Fibroblast of skin of scalp (primary cell): ENCODE results near the gene CBX8.

Source experiments
- DNase-seq: peaks from one replicate; pipeline ENCODE4 v3.0.0-alpha.2; 2013

Gene CBX8

DNA sequence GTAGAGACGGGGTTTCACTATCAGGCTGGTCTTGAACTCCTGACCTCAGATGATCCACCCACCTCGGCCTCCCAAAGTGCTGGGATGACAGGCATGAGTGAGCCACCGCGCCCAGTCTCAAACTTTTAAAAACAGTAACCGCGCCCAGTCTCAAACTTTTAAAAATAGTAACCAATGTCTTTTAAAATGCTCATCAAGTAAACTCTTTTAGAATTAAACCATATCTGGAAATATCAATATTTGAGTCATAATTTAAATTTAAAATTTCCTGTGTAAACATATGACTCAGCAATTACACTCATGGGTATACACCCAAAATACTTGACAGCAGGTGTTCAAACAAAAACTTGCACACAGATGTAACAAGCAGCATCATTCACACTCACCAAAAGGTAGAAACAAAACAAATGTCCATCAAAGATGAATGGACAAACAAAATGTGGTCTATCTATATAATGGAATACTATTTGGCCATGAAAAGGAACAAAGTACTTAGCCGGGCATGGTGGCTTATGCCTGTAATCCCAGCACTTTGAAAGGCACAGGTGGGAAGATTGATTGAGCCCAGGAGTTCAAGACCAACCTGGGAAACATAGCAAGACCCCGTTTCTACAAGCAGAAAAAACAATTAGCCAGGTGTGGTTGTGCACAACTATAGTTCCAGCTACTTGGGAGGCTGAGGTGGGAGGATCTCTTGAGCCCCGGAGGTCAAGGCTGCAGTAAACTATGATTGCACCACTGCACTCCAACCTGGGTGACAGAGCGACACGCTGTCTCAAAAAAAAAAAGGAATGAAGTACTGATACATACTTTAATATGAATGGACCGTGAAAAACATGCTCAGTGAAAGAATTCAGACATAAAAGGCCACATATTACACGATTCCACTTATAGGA lies 46.0 kb downstream of the CBX8 start:
- DNase-seq, result no peak

DNA sequence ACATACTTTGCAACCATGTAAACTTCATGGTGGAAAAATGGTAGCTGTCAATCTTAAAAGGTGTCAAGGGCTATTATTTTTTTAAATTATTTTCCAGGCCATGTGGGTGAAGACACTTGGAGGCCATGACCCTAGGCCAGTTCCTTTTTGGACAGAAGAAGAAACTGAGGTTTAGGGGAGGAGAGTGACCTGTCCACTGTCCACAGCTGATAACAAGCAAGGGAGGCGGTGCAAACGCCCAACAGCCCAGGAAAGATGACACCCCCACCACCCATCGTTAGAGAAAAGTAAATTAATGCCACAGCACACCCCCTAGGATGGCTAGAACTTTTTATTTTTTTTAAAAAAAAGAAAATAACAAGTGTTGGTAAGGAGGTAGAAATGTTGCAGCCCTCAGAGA lies 46.9 kb downstream of the CBX8 start:
- no peak for DNase-seq

DNA sequence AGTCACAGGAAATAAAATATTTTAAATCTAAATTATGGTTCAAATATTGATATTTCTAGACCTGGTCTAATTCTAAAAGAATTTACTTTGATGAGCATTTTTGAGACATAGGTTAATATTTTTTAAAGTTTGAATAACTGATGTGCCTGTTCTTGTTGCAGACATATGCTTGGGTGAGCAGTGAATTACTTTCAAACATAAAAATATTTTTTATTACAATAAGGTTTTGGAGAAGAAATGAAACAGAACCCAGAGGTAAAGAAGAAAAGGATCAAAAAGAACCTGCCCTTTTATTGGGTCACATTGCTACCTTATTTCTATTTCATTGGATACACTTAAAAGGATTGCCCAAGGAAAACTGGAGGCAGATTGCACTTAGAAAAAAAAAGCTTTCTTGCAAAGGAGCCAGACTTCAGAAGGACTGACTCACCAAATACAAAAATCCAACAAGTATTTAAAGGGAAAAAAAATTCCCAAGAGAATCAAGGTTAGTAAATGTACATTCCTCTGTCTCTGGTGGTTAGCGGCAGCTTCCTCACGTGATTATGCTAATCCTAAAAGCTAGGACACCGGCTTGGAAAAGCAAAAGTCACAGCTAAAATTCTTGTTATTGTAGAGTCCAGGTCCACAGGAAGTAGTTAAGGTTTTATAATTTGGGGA lies 47.6 kb downstream of the CBX8 start:
- peak; percentile 65 for DNase-seq

DNA sequence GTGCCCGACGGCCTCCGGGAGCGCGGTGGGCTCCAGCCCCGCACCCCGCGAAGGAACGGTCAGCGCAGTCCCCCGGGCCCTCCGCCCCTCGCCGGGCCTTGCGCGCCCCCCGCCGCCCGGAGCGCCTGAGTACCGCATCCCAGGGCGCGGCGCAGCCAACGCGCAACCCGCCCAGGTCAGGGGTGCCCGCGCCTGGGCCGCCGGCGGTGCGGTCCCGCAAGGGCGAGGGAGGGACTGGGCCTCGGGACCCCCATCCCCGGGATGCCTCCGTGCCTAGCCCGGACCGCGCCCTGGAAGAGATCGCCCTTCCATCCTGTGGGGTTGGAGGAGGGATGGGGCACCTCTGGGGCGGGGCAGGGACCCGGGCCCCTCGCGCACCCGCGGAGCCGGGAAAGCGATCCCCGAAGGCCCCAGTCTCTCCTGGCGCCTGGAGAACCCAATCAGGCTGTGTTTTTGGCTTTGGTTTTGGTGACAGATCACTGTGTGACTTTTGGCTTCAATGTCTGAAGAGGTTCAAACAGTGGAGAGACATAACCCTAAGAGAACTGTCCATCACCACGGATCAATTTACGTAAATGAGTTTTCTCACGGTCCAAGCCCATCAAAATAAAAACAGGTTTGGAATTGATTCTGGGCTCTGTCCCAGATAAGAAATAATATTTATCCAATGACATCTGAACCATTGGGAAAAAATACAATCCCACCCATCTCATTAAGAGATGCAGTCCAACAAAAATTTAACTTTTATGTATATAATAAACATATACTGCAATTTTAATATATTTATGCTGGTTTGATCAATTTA lies 48.4 kb downstream of the CBX8 start:
- DNase-seq, result no peak

DNA sequence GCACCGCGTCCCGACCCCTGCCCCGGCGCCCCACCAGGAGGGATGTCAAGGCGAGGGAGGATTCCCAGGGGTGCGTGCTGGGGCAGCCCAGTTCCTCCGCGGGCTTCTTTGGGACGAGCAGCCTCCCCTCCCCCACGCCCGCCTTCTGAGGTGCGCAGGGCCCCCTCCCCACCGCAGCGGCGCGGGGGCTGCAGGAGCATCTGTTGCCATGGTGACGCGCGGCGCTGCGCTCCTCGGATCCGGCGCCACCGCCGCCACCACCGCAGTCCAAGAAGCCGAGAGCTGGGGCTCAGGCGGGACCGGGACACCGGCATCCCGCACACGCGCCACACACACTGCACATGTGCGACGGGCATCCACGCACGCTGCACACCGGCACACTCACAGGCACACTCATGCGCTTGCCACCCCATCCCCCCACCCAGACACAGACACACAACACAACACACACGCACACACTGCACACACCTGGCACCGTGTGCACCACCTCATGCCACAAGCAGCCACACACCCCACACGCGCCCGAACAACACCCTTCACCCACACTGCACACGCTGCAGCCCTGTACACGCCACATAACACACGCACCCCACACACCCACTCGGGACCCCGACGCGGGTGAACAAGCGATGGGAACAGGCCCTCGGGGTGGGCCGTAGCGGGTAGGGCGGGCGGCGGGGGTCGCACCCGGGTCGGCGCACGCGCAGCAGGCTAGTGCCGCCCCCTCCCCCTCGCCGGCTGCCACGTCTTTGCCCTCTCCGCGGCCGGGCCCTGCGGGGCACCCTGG lies 49.2 kb downstream of the CBX8 start:
- DNase-seq, result no peak

DNA sequence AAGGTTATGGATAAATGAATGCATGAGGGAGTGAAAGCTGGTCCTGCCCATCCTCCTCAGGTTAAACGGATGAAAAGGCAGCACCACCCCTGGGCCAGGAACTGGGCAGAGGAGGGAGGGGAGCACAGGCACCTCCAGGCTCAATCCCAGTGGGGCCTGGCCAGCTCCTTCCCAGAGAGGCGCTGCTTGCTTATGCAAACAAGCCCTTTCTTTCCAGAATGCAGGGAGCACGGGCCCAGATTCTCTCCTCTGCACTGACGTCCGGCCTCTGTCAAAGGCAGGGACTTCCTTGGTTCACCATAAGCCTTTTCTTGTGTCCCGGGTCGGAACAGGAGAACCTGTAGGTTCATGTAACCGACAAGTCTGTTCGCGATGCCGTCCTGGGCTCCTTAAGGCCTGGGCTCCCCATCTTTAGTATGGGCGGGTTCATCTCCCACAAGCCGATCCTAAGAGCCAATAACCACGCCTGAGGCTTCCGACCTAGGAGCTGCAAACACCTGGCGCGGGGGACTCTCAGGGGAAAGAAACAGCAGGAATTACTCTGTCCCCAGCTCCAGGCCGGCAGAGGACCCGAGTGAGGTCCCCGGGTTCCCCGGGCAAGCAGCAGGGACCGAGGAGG lies 49.9 kb downstream of the CBX8 start:
- no peak for DNase-seq

DNA sequence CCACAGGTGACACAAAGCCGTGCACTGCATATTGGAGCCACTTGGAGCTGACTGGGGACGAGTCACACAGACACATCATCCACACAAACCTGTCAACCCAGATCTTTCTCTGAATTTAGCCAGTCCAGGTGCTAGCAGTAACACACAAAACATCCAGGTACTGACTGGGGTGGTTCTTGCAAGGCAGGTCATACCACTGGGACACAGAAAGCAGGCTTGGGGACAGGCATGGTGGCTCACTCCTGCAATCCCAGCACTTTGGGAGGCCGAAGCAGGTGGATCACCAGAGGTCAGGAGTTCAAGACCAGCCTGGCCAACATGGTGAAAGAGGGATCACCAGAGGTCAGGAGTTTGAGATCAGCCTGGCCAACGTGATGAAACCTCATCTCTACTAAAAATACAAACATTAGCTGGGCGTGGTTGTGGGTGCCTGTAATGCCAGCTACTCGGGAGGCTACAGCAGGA lies 51.2 kb downstream of the CBX8 start:
- DNase-seq, result no peak

DNA sequence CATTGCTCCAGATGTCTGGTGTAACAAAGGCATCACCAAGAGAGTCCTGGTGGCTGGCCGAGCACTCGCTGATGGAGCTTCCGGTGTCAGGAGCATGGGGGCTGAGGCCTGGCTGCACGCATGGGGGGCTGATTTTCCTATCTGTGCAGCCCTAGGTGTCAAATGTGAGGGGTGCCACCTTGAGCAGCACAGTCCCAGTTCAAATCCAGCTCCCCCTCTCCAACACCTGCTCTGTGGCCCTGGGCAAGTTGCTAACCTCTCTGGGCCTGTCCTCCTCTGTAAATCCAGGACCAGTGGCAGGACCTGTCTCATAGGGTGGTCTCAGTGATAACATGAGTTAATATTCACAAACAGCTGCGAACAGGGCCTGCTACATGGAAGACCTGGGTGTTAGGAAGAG lies 53.3 kb downstream of the CBX8 start:
- no peak for DNase-seq

DNA sequence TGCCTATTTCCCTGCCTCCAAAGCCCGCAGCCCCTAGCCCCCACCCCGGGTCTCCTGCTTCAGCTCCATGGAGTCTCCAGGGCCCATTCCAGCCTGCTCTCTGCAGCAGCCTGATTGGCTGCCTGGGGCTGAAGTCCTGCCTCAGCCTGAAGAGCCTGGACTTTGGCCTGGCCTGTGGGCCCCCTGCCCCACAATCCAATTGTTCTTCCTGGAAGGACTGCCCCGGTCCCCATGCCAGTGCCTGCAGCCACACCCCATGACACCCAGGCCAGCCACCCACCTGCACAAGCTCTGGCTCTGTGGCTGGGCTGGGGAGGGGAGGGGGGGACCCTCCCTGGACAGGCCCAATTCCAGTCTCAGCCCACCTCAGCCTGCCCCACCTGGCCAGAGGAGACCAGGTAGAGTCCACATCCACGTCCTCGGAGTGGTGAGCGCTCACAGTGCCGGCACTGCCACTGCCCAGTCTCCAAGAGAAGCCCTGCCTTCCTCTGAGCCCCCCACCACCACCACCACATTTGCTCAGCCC lies 53.9 kb downstream of the CBX8 start:
- no peak for DNase-seq

DNA sequence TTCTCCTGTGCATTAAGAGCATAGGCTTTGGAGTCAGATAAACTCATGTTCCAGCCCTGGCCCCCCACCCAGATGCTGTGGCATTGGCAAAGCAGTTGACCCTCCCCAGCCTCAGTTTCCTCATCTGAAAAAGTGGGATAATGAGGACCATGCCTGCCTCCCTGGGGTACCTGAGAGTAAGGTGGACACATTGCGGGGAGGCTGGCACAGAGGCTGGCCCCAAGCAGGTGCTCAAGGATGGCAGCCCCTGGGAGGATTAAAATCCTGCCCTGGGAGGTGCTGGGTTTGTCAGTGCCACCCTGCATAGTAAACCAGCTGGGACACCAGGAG lies 54.3 kb downstream of the CBX8 start:
- no peak for DNase-seq
